Measurements from ENCODE around the gene ST3GAL2. TPM values are rescaled to one million over a fixed set of nuclear protein-coding genes. Genes with fewer than 3 reads are reported as not detected.

Gene ST3GAL2
- total and polyA plus RNA-seq, 9 of the 15 experiments (the other 6 are each of a cell fraction or from before 2014, with no cell fraction given) = 1.5 to 108 (median 34.3) TPM

DNA sequence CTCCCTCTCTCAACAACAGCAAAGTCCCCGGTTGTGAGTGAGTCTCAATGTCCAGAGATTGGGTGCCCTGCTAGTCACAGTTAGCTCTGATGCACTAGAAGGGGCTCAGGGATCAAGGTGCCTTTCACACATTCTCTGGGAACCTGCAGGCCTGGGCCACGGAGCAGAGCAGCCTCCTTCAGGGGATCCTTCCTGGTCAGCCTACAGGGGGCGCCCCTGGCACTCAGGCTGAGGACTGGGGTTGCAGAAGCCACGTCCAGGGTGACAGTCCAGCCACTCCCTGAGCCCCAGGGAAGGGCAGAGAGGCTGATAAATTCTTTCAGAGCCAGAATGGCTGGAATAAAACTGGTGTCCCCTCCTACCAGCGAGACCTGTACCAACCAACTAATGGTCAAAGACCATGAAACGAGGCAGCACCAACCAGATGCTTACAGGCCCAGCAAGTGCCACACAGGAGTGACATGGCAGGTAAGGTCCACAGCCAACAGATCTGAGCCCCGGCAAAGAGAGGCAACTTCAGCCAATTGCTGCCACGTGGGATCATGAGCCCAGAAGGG lies 43.5 kb downstream of the ST3GAL2 start:
- no peaks in the 10 kb centered on the region for H3K9me3 ChIP-seq (replicated peaks; ENCODE audit: control insufficient read depth, insufficient read depth, low read depth, low read length)
- 47% methylated on average over 8 of the region's 8 CpGs for WGBS (ENCODE audit: insufficient coverage, low coverage, missing lambda C conversion rate)
- H2AFZ ChIP-seq (ENCODE audit: low read depth, low read length) = no peak overlapping the region
- peak overlapping the region; percentile 47; the same call in 1 of the 3 replicates for H3K27ac ChIP-seq (ENCODE audit: extremely low read depth, low read depth, low read length)
- peaks cover 19% of the 10 kb centered on the region; the same call in 1 of the 2 replicates for H4K20me1 ChIP-seq (replicated peaks; ENCODE audit: control insufficient read depth, insufficient read depth, low read length)
- ATAC-seq (peak; percentile 93), FAIRE-seq (peak; percentile 85), DNase-seq (ENCODE audit: extremely low read depth in 1 of 4, low spot score in 3 of 4) (peak; percentile 74 to 86 (median 83))
- intact Hi-C loops (cut with micrococcal nuclease) (loop anchor here (1.0 to 5.0 kb wide), 3 partner anchors 59 to 127 kb away; partner anchors contain the start of genes COG4, FCSK and SF3B3), in situ Hi-C loops (cut with MboI) (loop anchor here (10.0 kb wide), 1 partner anchor 69 kb away; no protein-coding TSS in a partner anchor)
- H3K4me2 ChIP-seq (ENCODE audit: insufficient read depth, low read length) = no peak overlapping the region
- H3K9ac ChIP-seq (ENCODE audit: insufficient read depth in 1 of 2, low read depth in 2 of 2, low read length in 2 of 2) = peak overlapping the region in 1 of 2 experiments; percentile 72; a peak in 1 of 4 replicates
- peaks cover 21 to 42% of the 10 kb centered on the region in 2 experiments for H3K4me1 ChIP-seq (replicated peaks in 1 of 2; ENCODE audit: control insufficient read depth in 2 of 2, insufficient read depth in 2 of 2, low read length in 2 of 2)
- CTCF ChIA-PET (ENCODE audit: low intra/inter-chr PET ratio) = interaction anchor here (0.8 to 2.7 kb wide), 5 partner anchors 59 to 376 kb away, joined by 4 to 15 read pairs (median 9); partner anchors contain the start of gene FCSK
- peaks cover 66% of the 10 kb centered on the region for H3K79me2 ChIP-seq (ENCODE audit: control insufficient read depth, insufficient read depth, low read length)
- H3K27me3 ChIP-seq (ENCODE audit: control insufficient read depth in 2 of 2, insufficient read depth in 2 of 2, low read length in 2 of 2) = no peaks in the 10 kb centered on the region
- POLR2A ChIA-PET = no interaction called here
- H3K4me3 ChIP-seq = no peak overlapping the region
- peaks cover 6% of the 10 kb centered on the region for H3K9me1 ChIP-seq (ENCODE audit: control insufficient read depth, insufficient read depth, low read length)
- H3K36me3 ChIP-seq (ENCODE audit: control insufficient read depth, insufficient read depth, low read length) = peaks cover 94% of the 10 kb centered on the region
- BruUV-seq (replicated peaks) = no TSS peak
- TF ChIP-seq, protein P1, sequence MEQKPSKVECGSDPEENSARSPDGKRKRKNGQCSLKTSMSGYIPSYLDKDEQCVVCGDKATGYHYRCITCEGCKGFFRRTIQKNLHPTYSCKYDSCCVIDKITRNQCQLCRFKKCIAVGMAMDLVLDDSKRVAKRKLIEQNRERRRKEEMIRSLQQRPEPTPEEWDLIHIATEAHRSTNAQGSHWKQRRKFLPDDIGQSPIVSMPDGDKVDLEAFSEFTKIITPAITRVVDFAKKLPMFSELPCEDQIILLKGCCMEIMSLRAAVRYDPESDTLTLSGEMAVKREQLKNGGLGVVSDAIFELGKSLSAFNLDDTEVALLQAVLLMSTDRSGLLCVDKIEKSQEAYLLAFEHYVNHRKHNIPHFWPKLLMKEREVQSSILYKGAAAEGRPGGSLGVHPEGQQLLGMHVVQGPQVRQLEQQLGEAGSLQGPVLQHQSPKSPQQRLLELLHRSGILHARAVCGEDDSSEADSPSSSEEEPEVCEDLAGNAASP (IDR thresholded peaks at IDR 0.05) = no peak
- TF ChIP-seq, protein P2, sequence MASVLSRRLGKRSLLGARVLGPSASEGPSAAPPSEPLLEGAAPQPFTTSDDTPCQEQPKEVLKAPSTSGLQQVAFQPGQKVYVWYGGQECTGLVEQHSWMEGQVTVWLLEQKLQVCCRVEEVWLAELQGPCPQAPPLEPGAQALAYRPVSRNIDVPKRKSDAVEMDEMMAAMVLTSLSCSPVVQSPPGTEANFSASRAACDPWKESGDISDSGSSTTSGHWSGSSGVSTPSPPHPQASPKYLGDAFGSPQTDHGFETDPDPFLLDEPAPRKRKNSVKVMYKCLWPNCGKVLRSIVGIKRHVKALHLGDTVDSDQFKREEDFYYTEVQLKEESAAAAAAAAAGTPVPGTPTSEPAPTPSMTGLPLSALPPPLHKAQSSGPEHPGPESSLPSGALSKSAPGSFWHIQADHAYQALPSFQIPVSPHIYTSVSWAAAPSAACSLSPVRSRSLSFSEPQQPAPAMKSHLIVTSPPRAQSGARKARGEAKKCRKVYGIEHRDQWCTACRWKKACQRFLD (CRISPR knock-in tag; IDR thresholded peaks at IDR 0.05) = no peak
- TF ChIP-seq IRF2 (CRISPR knock-in tag; IDR thresholded peaks at IDR 0.05) (no peak), PRMT5 (CRISPR knock-in tag; IDR thresholded peaks at IDR 0.05) (no peak), MITF (IDR thresholded peaks at IDR 0.05) (no peak), STAT6 (CRISPR knock-in tag; IDR thresholded peaks at IDR 0.05) (no peak), SMAD2 (IDR thresholded peaks at IDR 0.05; ENCODE audit: low read depth, low read length) (no peak)
- TF ChIP-seq, protein P3, sequence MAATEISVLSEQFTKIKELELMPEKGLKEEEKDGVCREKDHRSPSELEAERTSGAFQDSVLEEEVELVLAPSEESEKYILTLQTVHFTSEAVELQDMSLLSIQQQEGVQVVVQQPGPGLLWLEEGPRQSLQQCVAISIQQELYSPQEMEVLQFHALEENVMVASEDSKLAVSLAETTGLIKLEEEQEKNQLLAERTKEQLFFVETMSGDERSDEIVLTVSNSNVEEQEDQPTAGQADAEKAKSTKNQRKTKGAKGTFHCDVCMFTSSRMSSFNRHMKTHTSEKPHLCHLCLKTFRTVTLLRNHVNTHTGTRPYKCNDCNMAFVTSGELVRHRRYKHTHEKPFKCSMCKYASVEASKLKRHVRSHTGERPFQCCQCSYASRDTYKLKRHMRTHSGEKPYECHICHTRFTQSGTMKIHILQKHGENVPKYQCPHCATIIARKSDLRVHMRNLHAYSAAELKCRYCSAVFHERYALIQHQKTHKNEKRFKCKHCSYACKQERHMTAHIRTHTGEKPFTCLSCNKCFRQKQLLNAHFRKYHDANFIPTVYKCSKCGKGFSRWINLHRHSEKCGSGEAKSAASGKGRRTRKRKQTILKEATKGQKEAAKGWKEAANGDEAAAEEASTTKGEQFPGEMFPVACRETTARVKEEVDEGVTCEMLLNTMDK (IDR thresholded peaks at IDR 0.05; ENCODE audit: borderline replicate concordance, insufficient read depth, low read depth, low read length, poor library complexity, severe bottlenecking) = peak; percentile 91
- TF ChIP-seq, protein P4, sequence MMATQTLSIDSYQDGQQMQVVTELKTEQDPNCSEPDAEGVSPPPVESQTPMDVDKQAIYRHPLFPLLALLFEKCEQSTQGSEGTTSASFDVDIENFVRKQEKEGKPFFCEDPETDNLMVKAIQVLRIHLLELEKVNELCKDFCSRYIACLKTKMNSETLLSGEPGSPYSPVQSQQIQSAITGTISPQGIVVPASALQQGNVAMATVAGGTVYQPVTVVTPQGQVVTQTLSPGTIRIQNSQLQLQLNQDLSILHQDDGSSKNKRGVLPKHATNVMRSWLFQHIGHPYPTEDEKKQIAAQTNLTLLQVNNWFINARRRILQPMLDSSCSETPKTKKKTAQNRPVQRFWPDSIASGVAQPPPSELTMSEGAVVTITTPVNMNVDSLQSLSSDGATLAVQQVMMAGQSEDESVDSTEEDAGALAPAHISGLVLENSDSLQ (IDR thresholded peaks at IDR 0.05) = peak; percentile 16; the same call in 1 of the 2 replicates

Measured in K562 (cell line).